UCSD-AML1 (cell line): ENCODE data around the gene RNF138.
"Not testable (repeated sequence)": the region's sequence is repeated elsewhere in the genome, so short reads cannot be mapped to it uniquely, and the experiment has no call there.

Experiments used
- DNase-seq: peaks from one replicate; lab custom pipeline; 2025; ENCODE audit not compliant: unreplicated experiment; lab: John Stamatoyannopoulos, UW

RNF138 gene, protein sequence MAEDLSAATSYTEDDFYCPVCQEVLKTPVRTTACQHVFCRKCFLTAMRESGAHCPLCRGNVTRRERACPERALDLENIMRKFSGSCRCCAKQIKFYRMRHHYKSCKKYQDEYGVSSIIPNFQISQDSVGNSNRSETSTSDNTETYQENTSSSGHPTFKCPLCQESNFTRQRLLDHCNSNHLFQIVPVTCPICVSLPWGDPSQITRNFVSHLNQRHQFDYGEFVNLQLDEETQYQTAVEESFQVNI

DNA sequence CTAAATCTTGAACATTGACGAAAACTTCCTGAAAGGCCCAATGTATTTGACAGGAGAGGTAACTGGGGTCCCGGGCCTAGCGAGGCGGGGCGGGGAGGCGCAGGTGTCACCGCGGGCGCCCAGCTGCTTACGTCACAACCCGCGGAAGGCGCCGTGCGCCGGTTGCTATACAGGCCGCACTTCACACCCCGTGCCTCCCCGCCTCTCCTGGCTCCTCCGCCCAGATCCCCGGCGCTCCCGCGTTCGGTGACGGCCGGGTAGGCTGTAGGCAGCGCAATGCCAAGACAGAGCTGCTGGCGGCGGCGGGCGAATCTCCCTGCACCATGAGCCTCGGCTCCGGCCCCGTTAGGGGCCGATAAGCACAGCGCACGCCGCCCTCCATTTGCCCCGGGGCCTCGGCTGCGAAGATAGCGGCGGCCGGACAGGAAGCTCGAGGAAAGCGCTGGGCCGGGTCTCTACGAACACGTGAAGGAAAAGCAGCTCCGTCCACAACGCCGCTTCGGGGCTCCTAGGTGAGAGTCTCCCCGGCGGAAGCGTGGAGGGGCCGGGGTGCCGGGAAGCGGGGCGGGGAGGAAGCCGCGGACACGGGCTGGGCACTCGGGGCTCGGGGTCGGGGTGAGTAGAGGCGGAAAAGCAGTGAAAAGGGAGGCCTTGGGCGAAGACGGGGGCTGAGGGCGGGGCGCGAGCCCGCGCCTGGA, at the start of gene RNF138:
RNF138 (plus strand) TSS at position 151 of the 698 bp plus-strand sequence. CDS start 903 bp downstream, outside the sequence.
- DNase-seq: peak; percentile 86

DNA sequence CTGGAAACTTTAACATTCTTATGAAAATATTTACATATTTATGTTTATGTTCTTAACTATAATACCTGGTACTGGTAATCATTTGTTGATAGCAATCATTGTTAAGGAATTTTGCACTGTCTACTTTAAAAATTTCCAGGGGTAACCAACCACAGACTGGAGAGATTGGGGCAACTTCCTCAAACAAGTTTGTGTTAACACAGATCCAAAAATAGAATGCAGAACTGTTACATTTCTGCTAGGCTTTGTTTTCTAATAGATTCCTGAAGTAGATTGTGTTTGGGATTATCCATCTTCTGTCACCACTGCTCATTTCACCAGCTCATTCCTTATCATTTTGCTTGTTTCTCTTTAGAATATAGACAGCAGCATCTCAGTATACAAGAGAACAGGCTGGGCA, 49.3 kb upstream of the RNF138 start:
- DNase-seq: no peak

DNA sequence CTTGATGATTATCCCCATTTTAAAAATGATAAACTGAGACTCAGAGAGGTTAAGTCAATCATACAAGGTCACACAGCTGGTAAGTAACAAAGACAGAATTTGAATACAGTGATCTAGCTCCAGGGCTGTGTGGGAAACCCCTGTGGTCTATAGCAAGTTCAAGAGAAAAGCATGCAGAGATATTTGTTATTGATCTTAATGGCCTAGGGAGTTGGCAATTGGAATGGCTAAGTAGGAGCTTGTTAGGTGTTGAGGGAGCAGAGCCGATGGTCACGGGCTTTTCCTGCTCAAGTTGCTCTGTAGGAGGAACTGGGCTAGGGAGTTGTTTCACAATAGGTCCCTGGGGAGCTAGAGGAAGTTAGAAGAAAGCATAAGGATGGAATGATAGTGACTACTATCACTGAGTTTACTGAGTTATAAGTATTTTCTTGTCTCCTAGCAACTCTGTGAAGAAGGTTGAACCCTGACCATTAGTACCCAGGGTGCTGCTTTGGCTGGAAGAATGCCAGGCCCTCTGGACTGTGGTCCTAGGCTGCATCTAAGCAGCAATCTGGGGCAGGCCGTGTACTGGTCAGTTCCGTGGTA, 43.1 kb upstream of the RNF138 start:
- DNase-seq: peak; percentile 36

DNA sequence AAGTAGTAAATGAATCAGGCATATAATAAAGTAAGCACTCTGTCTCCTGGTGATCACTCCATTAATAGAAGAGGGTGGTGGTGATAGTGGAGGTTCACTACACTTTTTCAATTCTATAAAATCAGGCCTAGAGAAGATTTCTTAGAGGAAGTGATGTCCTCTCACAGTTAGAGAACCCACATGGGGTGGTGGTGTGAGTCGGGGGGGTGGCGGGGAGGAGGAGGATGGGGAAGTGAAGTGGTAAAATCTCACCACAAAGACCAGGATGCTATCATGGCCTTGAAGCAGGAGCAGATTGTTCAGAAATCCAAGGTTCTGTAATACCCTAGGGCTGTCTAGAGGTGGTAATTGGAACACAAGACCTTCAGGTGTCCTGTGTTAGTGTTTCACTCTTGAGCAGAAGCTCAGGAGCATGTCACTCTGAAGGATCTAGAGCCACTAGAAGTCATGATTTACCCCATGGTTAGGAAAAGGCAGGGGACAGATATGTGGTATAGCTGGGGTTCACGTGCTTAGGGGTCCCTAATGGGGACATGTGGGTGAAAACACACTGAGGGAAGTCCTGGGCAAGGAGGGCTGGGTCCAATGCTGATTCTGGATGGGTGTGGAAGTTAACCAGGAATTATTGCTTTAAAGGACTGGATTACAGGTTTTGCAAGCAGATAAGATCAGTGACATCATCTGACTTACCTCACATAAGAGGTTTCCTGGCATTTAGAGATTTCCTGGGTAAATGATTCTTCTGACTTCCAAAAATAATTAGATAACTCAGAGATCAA, 42.1 kb upstream of the RNF138 start:
- peak; percentile 61 for DNase-seq

DNA sequence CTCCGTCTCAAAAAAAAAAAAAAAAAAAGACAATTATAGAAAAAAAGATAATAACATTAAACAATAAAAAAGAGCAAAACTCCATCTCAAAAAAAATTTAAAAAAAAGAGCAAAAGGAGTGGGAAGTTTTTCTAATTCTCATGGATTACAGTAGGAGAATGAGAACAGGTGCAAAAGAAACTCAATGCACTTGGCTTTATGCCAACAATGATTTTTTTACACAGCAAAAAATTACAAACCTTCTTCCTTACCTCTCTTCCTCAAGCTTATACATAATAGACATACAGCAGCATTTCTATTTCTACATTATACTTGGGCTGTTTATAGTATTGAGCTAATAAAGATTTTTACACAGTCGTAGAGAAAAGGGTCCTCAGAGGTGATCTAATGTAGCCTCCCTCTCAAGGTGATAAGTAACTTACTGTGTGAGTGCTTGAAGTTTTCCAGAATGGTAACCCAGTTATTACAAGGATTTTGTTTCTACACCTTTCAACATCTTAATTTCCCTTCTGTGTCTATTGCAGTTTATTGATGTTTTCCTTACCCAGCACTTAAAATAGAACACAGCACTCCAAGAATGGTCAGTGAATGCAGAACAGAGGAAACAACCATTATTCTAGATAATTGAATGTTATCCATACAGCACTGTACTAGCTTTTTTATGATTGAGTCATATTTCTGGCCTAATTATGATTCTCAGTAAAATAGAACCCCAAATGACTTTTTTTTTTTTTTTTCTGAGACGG, 34.9 kb upstream of the RNF138 start:
- no peak for DNase-seq

DNA sequence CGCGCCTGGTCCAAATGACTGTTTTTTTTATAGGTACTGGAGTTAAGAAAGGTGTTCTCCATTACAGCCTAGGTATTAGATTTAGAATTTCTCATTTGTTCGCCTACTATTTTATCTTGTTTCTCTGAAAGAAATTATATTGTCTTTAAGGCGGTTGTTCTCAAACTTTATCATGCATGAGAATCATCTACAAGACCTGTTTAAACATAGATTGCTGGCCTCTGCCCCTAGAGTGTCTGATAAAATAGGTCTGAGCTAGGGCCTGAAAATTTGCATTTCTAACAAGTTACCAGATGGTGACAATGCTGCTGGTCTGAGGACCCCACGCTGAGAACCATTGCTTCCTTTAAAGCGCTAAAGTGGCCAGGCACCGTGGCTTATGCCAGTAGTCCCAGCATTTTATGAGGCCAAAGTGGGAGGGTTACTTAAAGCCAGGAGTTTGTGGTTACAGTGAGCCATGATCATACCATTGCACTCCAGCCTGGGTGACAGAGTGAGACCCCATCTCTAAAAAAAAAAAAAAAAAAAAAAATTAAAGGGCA, 34.0 kb upstream of the RNF138 start:
- DNase-seq: no peak

DNA sequence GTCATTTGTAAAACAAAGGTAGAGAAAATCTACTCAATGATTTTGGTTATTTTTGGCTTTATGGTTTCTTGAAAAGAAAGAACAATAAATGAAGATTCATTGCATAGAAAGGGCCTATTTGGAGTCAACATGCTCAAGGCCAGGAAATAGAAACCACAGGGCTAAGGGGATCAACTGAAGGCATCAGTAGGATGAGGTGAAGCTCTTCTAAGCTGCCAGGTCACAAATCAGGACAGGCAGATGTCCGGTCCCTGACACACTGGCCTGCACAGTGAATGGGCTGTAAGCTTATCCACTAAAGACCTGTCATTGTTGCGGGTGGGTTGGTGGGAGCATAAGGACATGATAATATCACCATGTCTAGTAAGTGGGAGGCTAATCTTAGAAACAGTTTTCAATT, 31.6 kb upstream of the RNF138 start:
- DNase-seq: peak; percentile 12

DNA sequence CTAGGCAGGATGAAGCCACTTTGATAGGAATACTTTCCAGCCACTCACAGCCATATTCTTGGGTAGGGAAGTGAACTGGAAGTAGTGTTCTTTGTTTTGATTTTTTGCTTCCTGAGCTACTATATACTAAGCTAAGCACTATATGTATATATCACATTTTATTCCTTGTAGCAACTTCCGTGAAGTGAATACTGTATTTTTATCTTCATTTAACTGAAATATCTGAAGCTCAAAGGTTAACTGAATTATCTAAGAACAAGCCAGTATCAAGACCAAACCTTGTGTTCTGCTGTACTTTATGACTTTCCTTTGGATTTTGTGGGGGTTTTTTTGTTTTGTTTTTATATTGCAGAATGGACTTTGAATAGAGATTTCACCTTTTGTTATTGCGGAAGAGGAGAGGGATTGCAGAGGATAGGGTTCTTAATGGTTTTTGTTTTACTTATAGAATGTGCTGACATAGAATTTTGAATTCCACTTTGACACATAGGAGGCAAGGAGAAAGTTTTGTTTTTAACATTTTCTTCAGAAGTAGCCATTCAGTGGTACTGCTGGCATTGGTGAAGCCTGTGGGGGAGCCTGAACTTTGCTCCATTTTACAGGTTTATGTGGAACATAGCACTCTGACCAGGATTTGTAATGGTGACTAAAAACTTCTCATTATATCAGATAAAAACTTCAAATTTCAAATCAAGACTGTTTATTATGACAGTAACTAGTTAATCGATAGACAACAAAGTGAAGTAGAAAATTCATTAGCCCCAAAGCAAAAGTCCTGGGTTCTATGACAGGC, 24.1 kb upstream of the RNF138 start:
- no peak for DNase-seq

DNA sequence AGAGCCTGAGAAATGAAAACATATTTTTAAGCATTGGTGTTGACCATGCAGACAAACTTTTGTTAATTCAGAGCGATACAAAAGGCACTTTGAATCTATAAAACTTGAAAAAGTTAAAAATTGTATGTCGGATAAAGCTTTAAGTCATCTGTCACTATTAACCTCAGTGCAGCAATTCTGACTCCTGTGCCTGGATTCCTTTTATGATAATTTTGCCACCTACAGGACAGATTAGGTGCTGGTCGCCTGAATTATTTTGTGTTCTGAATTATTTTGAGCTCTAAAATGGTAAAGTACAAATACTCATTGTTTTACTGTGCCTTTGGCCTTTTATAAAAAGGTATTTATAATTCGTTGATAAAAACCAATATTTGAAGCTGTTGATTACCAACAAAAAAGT, 19.4 kb upstream of the RNF138 start:
- no peak for DNase-seq

DNA sequence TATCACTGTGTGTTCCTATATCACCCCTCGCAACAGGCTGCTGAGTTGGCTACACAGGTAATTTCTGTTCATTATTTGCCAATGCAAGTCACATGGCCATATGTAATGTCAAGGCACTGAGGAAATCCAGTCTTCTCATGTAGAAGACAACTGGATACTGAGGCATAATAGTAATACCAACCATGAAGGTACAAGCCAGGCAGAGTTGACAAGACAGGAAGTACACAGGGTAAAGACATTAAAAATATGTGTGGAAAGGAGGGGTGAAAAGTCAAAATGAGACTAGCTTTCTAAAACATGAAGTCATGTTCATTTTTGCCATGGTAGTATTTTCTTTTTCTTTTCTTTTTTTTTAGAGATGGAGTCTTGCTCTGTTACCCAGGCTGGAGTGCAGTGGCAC, 17.5 kb upstream of the RNF138 start:
- no peak for DNase-seq

DNA sequence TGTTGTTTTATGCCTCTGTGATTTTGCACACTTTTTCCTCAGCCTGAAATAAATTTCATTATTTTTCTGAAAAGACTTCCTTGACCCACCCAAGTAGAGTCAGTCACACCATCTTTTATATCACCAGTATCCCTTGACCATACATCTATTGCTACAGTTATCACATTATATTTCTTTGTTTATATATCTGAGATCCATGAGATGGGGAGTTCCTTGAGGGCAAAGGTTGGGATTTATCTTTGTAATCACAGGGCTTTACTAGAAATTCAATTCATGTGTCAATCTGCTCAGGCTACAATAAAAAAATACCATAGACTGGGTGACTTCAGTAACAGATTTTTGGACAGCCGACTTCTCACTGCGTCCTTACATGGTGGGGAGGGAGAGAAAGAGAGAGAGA, 12.8 kb upstream of the RNF138 start:
- no peak for DNase-seq

DNA sequence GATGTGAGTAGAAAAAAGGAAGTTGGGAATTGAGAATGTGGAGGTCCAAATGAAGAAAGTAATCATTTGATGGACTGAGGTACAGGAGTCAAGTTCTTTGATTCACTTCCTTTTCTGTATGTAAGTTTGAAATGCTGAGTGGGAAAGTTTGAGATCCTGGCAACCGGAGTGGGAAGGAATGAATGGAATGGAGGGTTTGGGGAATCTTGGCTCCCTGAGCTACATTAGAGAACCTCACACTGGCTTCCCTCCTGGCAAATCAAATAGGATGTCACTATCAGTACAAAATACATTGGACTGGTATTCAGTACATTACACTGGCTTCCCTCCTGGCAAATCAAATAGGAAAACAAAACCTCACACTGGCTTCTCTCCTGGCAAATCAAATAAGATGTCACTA, 9.8 kb upstream of the RNF138 start:
- no peak for DNase-seq

DNA sequence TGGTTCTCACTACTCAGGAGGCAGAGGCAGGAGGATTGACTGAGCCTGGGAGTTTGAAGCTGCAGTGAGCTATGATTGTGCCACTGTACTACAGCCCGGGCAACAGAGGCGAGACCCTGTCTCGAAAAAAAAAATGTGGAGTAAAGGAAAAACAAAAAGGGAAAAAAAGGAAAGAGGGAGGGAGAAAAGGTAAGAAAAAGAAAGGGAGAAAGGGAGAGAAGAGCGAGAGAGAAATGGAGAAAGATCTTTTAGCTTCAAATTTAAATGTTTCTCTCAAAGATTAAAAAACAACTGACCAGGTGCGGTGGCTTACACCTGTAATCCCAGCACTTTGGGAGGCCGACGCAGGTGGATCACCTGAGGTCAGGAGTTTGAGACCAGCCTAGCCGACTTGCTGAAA, 7.9 kb upstream of the RNF138 start:
- DNase-seq: no peak

DNA sequence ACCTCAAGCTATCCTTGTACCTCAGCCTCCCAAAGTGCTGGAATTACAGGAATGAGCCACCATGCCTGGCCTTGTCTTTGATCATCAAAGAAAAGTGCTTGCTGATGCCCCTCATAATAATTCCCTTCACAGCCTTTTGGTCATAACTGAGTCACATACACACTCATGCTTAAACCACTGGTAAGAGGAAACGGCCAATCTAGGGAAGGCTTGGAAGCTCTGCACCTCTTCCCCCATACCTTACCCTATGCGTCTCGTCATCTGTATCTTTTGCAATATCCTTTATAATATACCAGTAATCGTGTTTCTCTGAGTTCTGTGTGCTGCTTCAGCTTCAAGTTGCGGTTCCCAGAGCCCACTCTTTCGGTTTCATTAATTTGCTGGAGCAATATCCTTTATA, 4.8 kb upstream of the RNF138 start:
- DNase-seq: no peak

DNA sequence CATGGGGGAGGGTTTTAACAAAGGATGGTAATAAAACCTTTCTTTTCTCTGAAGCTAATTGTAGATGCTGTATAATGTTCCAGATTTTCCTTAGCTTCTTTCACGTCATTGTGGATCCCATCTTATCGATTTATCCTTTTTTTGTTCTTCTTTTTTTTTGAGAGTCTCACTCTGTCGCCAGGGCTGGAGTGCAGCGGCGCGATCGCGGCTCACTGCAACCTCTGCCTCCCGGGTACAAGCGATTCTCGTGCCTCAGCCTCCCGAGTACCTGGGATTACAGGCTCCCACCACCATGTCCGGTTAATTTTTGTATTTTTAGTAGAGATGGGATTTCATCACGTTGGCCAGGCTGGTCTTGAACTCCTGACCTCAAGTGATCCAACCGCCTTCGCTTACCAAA, 843 bp upstream of the RNF138 start:
- DNase-seq: not testable (repeated sequence)

DNA sequence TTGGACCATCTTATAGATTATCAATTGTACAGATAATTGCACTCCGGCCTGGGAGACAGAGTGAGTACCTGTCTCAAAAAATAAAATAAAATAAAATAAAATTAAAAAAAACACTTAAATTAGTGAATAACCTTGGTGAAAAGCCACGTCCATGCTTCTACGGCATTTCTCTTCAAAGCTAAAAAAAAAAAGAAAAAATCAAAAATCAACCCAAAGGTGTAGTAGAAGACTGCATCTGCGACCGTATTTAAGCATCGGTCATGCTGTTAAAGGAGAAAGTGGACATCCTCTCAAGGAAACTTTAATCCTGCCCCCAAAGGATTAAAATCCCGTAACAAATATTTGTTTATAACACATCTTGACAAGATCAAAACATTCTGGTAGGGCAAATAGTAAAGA, 350 bp upstream of the RNF138 start:
- DNase-seq: no peak

DNA sequence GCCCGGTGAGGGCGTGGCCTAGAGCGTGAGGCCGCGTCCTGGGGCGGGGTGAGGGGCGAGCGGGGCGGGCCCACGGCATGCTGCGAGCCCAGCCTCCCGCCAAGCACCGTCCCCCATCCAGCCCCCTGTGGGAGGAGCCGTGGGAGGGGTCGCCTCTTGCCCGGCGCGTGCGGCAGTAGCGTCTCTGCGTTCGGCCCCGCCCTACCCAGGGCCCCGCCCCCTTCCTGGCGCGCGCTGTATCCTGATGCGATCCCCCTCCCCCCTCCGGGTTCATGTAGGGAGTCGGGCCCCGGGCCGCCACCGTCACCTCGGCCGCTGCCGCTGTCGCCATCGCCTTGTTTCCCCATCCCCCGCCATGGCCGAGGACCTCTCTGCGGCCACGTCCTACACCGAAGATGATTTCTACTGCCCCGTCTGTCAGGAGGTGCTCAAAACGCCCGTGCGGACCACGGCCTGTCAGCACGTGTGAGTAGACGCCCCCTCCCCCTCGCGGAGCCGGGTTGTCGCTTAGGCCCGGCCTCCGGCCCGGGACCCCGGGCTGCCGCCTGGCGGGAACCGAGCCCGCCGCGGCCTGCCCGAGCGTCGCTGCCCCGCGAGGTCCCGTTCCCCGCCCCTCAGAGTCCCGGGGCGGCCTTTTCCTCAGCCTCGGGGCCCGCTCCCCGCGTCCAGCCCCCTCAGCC, 888 bp downstream of the RNF138 start:
- DNase-seq: peak; percentile 99

DNA sequence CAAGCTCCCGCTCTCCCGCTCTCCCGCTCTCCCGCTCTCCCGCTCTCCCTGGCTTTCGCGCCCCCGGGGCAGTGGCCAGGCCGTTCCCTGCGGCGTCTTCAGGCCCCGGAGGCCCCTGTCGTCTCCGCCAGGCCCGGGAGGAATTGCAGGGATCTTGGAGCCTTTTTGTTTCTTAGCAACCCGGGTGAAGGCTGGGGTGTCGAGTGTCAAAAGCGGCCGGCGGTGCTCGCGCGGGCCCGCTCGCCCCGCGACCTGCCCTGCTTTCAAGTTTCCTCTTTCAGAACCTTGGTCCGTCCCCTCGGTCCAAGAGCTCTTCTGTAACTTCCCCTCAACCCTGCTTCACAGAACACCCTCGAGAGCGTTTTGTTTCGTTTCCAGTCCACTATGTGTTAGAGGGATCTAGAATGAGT, 1.4 kb downstream of the RNF138 start:
- peak; percentile 51 for DNase-seq

DNA sequence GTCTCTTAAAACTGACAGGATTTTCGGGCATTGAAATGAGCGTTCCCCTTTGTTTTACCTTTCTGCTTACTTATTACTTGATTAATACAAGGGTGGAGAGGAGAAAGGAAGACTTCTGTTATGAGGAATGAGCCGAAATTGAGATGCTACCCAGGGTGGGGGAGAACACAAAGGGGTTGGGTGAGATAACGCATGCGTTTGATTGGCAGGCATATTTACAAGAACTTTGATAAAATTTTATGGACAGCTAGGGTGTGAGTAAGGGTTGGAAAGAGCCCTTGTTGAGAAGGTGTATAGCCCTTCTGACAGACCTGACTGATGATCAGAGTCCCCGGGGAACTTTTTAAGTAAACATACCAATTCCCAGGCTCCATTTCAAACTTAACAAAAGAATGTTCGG, 1.8 kb downstream of the RNF138 start:
- DNase-seq: no peak
